Measurements from ENCODE around the gene PTPRN2. TPM values are rescaled to one million over a fixed set of nuclear protein-coding genes. Genes with fewer than 3 reads are reported as not detected.

Gene PTPRN2
- total RNA-seq, 1 experiment from 2014 or later: not detected

GRCh38 chr7:158422887-158423560, 164.6 kb downstream of the PTPRN2 start:
- BruUV-seq (replicated peaks): no TSS peak
- Histone ChIP-seq H3K36me3 (ENCODE audit: low read depth) (no peaks in the 10 kb centered on the region), H3K9me3 (ENCODE audit: insufficient read depth, low read depth) (no peaks in the 10 kb centered on the region), H2AFZ (no peak overlapping the region), H4K20me1 (ENCODE audit: insufficient read depth) (no peaks in the 10 kb centered on the region), H3K4me2 (no peak overlapping the region), H3K79me2 (ENCODE audit: low read depth) (no peaks in the 10 kb centered on the region), H3K27me3 (ENCODE audit: insufficient read depth, low read depth) (peaks cover 71% of the 10 kb centered on the region), H3K27ac (no peak overlapping the region), H3K4me1 (replicated peaks; ENCODE audit: insufficient read depth) (no peaks in the 10 kb centered on the region), H3K9me2 (ENCODE audit: insufficient read depth) (no peaks in the 10 kb centered on the region), H3F3A (ENCODE audit: insufficient read depth, low read depth) (no peaks in the 10 kb centered on the region), H3K4me3 (no peak overlapping the region)
- TF ChIP-seq EZH2 (IDR thresholded peaks at IDR 0.05; ENCODE audit: low read depth) (no peak), CTCF (conservative IDR thresholded peaks at IDR 0.05) (no peak)
- intact Hi-C loops (cut with micrococcal nuclease; ENCODE audit: unreplicated experiment): no loop called here
- no peak for DNase-seq
- ChIA-PET CTCF (no interaction called here), POLR2A (ENCODE audit: unreplicated experiment) (no interaction called here)

GRCh38 chr7:158422196-158422886, 165.3 kb downstream of the PTPRN2 start:
- no peaks in the 10 kb centered on the region for H3K36me3 ChIP-seq (ENCODE audit: low read depth)
- TF ChIP-seq CTCF (conservative IDR thresholded peaks at IDR 0.05) (no peak), EZH2 (IDR thresholded peaks at IDR 0.05; ENCODE audit: low read depth) (no peak; the same call in 1 of the 2 replicates)

DNA sequence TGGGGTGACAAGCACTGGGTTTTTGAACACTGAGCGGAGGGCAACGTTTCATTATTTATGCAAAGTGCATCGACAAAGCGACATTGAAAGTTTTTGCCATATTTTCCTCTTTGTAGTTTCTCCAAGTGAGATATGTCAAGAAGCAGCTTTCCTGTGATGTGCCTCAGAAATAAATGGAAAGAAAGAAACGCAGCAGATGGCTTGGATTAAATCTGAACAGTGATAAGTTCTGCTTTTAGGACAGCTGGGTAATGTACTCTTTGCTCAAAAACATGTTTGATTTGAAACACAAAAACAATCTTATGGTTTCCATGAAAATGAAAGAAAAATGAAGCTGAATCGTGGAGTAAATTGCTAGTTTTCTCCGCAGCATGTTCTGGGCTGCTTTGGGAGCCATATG, 166.3 kb downstream of the PTPRN2 start:
- DNase-seq: no peak
- Histone ChIP-seq H3K27me3 (ENCODE audit: insufficient read depth, low read depth) (peaks cover 83% of the 10 kb centered on the region), H4K20me1 (ENCODE audit: insufficient read depth) (no peaks in the 10 kb centered on the region), H3K4me1 (replicated peaks; ENCODE audit: insufficient read depth) (no peaks in the 10 kb centered on the region), H3K36me3 (ENCODE audit: low read depth) (no peaks in the 10 kb centered on the region), H3K4me3 (no peak overlapping the region), H2AFZ (no peak overlapping the region), H3K79me2 (ENCODE audit: low read depth) (no peaks in the 10 kb centered on the region), H3K27ac (no peak overlapping the region), H3K9me2 (ENCODE audit: insufficient read depth) (no peaks in the 10 kb centered on the region), H3K4me2 (no peak overlapping the region), H3K9me3 (ENCODE audit: insufficient read depth, low read depth) (no peaks in the 10 kb centered on the region), H3F3A (ENCODE audit: insufficient read depth, low read depth) (no peaks in the 10 kb centered on the region)
- intact Hi-C loops (cut with micrococcal nuclease; ENCODE audit: unreplicated experiment): no loop called here
- CTCF ChIA-PET: no interaction called here
- POLR2A ChIA-PET (ENCODE audit: unreplicated experiment): no interaction called here
- TF ChIP-seq EZH2 (IDR thresholded peaks at IDR 0.05; ENCODE audit: low read depth) (no peak), CTCF (conservative IDR thresholded peaks at IDR 0.05) (no peak)
- BruUV-seq (replicated peaks): no TSS peak

More at GRCh38 chr7:158422196-158422886, 165.3 kb downstream of the PTPRN2 start:
- H3K9me2 ChIP-seq (ENCODE audit: insufficient read depth): no peaks in the 10 kb centered on the region
- H3K79me2 ChIP-seq (ENCODE audit: low read depth): no peaks in the 10 kb centered on the region
- ChIA-PET CTCF (no interaction called here), POLR2A (ENCODE audit: unreplicated experiment) (no interaction called here)
- no peak overlapping the region for H2AFZ ChIP-seq
- DNase-seq: no peak
- H3K4me1 ChIP-seq (replicated peaks; ENCODE audit: insufficient read depth): no peaks in the 10 kb centered on the region
- no peaks in the 10 kb centered on the region for H3K9me3 ChIP-seq (ENCODE audit: insufficient read depth, low read depth)
- peaks cover 73% of the 10 kb centered on the region for H3K27me3 ChIP-seq (ENCODE audit: insufficient read depth, low read depth)
- H4K20me1 ChIP-seq (ENCODE audit: insufficient read depth): no peaks in the 10 kb centered on the region
- H3K4me3 ChIP-seq: no peak overlapping the region
- H3F3A ChIP-seq (ENCODE audit: insufficient read depth, low read depth): no peaks in the 10 kb centered on the region
- no TSS peak for BruUV-seq (replicated peaks)
- intact Hi-C loops (cut with micrococcal nuclease; ENCODE audit: unreplicated experiment): no loop called here
- no peak overlapping the region for H3K27ac ChIP-seq
- no peak overlapping the region for H3K4me2 ChIP-seq

All from PC-9 (cell line).